Measurements from ENCODE around the gene ALOX12.
A peak's percentile ranks its signal among the peaks of the same experiment; 100 is the strongest.

GRCh38 chr17:7021993-7022778 is 26.3 kb downstream of the ALOX12 start:
- TF ChIP-seq POLR2A (IDR thresholded peaks at IDR 0.05) = peak; percentile 8 to 31
- peak; percentile 92 to 98 (median 96) for TF ChIP-seq CTCF (IDR thresholded peaks at IDR 0.05 in 4 of 5, conservative IDR thresholded peaks at IDR 0.05 in 1 of 5)

Data from gastrocnemius medialis (tissue), 4 donors.